Neural crest cell (in vitro differentiated cells): ENCODE results near the gene ARHGEF17. TPM values are rescaled to one million over a fixed set of nuclear protein-coding genes. Genes with fewer than 3 reads are reported as not detected.

ENCODE experiments used
- DNase-seq: peaks from one replicate; pipeline ENCODE4 v3.0.0; 2021; ENCODE audit warnings: low read depth, mixed read lengths, low spot score
- H3K27ac Mint-ChIP-seq: one replicate; pipeline ENCODE4 v1.8.0; 2021; ENCODE audit warnings: mild to moderate bottlenecking, mixed read lengths; ENCODE audit not compliant: unreplicated experiment
- H3K27me3 Mint-ChIP-seq: 2 replicates; pipeline ENCODE4 v1.8.0; 2021; ENCODE audit warnings: low read depth, mild to moderate bottlenecking, mixed read lengths
- H3K36me3 Mint-ChIP-seq: 2 replicates; pipeline ENCODE4 v1.8.0; 2021; ENCODE audit warnings: low read depth, mild to moderate bottlenecking, mixed read lengths
- H3K4me1 Mint-ChIP-seq: 2 replicates; pipeline ENCODE4 v1.8.0; 2021; ENCODE audit warnings: mixed read lengths
- H3K4me3 Mint-ChIP-seq: one replicate; pipeline ENCODE4 v1.8.0; 2021; ENCODE audit warnings: mild to moderate bottlenecking, mixed read lengths
- H3K9me3 Mint-ChIP-seq: 2 replicates; pipeline ENCODE4 v1.8.0; 2021; ENCODE audit warnings: mixed read lengths
- CTCF ChIP-seq: fragments of 200-600 bp; sonication (generic); conservative IDR thresholded peaks from 2 replicates; pipeline ENCODE4 v1.5.0; 2021; ENCODE audit warnings: antibody characterized with exemption, mild to moderate bottlenecking
- total RNA-seq: library from RNA; stranded (reverse); gene quantifications from 2 replicates; pipeline ENCODE4 v1.2.1, GENCODE V29; 2021

Gene ARHGEF17
- total RNA-seq, 1 donor from 2014 or later: 55.7 TPM

- no peak for DNase-seq
- Mint-ChIP-seq H3K9me3 (no peaks in the 10 kb centered on the region), H3K27me3 (no peaks in the 10 kb centered on the region), H3K4me1 (peaks cover 4% of the 10 kb centered on the region), H3K27ac (no peak overlapping the region), H3K4me3 (no peak overlapping the region), H3K36me3 (peaks cover 5% of the 10 kb centered on the region)
- peak; percentile 12 for TF ChIP-seq CTCF
These were observed 54.1 kb downstream of the ARHGEF17 start for GRCh38 chr11:73361953-73362776.

GRCh38 chr11:73363147-73363546, 55.1 kb downstream of the ARHGEF17 start:
- H3K36me3 Mint-ChIP-seq: peaks cover 5% of the 10 kb centered on the region
- H3K9me3 Mint-ChIP-seq: no peaks in the 10 kb centered on the region
- no peaks in the 10 kb centered on the region for H3K27me3 Mint-ChIP-seq
- no peak overlapping the region for H3K4me3 Mint-ChIP-seq
- H3K4me1 Mint-ChIP-seq: peaks cover 4% of the 10 kb centered on the region
- no peak overlapping the region for H3K27ac Mint-ChIP-seq
- TF ChIP-seq CTCF: no peak
- DNase-seq: no peak

- H3K4me3 Mint-ChIP-seq: no peak overlapping the region
- DNase-seq: no peak
- H3K9me3 Mint-ChIP-seq: no peaks in the 10 kb centered on the region
- TF ChIP-seq CTCF: no peak
- no peaks in the 10 kb centered on the region for H3K27me3 Mint-ChIP-seq
- peaks cover 5% of the 10 kb centered on the region for H3K36me3 Mint-ChIP-seq
- H3K27ac Mint-ChIP-seq: no peak overlapping the region
- peaks cover 4% of the 10 kb centered on the region for H3K4me1 Mint-ChIP-seq
These were observed 57.5 kb downstream of the ARHGEF17 start for GRCh38 chr11:73365352-73366264.

GRCh38 chr11:73366265-73366610, 58.2 kb downstream of the ARHGEF17 start:
- H3K27ac Mint-ChIP-seq: no peak overlapping the region
- H3K27me3 Mint-ChIP-seq: no peaks in the 10 kb centered on the region
- H3K36me3 Mint-ChIP-seq: peaks cover 5% of the 10 kb centered on the region
- no peaks in the 10 kb centered on the region for H3K9me3 Mint-ChIP-seq
- no peak for DNase-seq
- H3K4me1 Mint-ChIP-seq: peaks cover 3% of the 10 kb centered on the region
- TF ChIP-seq CTCF: no peak
- no peak overlapping the region for H3K4me3 Mint-ChIP-seq

GRCh38 chr11:73366953-73367352, 58.9 kb downstream of the ARHGEF17 start:
- no peak for TF ChIP-seq CTCF
- H3K36me3 Mint-ChIP-seq: peaks cover 3% of the 10 kb centered on the region
- H3K4me3 Mint-ChIP-seq: no peak overlapping the region
- no peak overlapping the region for H3K27ac Mint-ChIP-seq
- DNase-seq: no peak
- H3K9me3 Mint-ChIP-seq: no peaks in the 10 kb centered on the region
- no peaks in the 10 kb centered on the region for H3K4me1 Mint-ChIP-seq
- no peaks in the 10 kb centered on the region for H3K27me3 Mint-ChIP-seq
